ENCODE measurements around the gene IYD.
A peak's percentile ranks its signal among the peaks of the same experiment; 100 is the strongest.

The IYD gene

GRCh38 chr6:150327117-150327774 is 41.6 kb upstream of the IYD start:
- TF ChIP-seq CTCF (IDR thresholded peaks at IDR 0.05) = no peak
- TF ChIP-seq ZFX (IDR thresholded peaks at IDR 0.05; ENCODE audit: borderline replicate concordance) = no peak
- no peak overlapping the region for H3K27ac ChIP-seq

DNA sequence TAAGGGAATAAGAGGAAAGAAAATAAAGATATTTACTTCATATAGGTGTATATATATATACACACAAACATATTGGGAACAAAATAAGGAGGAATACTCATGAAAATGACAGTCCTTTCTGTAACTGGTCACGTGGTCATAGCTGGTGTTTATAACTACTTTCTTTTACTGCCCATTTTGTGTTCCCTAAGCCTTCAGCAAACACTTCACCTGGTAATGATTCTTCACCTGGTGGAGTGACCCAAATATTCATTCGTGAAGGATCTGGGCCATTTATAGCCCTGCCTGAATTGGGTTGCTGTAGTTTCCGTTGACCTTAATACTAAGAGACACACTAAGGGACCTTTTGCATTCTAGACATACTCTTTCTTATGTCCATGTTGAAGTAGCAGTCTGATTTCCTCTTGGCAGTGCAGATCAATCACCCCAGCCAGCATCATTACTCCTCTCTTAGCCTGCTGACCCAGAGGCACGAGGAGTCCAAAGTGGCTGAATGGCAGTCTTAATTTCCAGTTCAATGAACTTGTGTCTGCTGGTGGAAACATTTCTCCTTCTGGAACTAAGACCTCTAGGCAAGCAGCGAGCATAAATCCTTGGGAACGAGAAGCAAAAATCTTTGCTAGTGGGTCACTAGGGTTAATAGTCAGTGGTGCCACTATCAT is 39.9 kb upstream of the IYD start:
- no peak for TF ChIP-seq ZFX (IDR thresholded peaks at IDR 0.05; ENCODE audit: borderline replicate concordance)
- no peak for TF ChIP-seq CTCF (IDR thresholded peaks at IDR 0.05)
- H3K27ac ChIP-seq = no peak overlapping the region

GRCh38 chr6:150331344-150331743 is 37.5 kb upstream of the IYD start:
- no peak for TF ChIP-seq ZFX (IDR thresholded peaks at IDR 0.05; ENCODE audit: borderline replicate concordance)
- TF ChIP-seq CTCF (IDR thresholded peaks at IDR 0.05) = no peak
- no peak overlapping the region for H3K27ac ChIP-seq

GRCh38 chr6:150332939-150333584 is 35.8 kb upstream of the IYD start:
- TF ChIP-seq CTCF (IDR thresholded peaks at IDR 0.05) (no peak), ZFX (IDR thresholded peaks at IDR 0.05; ENCODE audit: borderline replicate concordance) (no peak)
- H3K27ac ChIP-seq = no peak overlapping the region

- TF ChIP-seq CTCF (IDR thresholded peaks at IDR 0.05) (no peak), ZFX (IDR thresholded peaks at IDR 0.05; ENCODE audit: borderline replicate concordance) (no peak)
- no peak overlapping the region for H3K27ac ChIP-seq
Observed at GRCh38 chr6:150333585-150333941, 35.2 kb upstream of the IYD start.

- H3K27ac ChIP-seq = no peak overlapping the region
- TF ChIP-seq CTCF (IDR thresholded peaks at IDR 0.05) (peak; percentile 81), ZFX (IDR thresholded peaks at IDR 0.05; ENCODE audit: borderline replicate concordance) (no peak)
Observed at GRCh38 chr6:150334790-150335783, 33.7 kb upstream of the IYD start.
